SHP77 (cell line): Measurements from ENCODE around the gene SPINK6.

Experiments
- DNase-seq, 2 experiments: peaks; one replicate each; lab custom pipeline; 2025; lab: John Stamatoyannopoulos, UW

SPINK6 gene, protein sequence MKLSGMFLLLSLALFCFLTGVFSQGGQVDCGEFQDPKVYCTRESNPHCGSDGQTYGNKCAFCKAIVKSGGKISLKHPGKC

GRCh38 chr5:148202531-148203203 lies at the start of gene SPINK6:
Gene SPINK6 (plus strand): TSS chr5:148203042. CDS start chr5:148203097, 55 bp downstream.
- DNase-seq, result no peak

DNA sequence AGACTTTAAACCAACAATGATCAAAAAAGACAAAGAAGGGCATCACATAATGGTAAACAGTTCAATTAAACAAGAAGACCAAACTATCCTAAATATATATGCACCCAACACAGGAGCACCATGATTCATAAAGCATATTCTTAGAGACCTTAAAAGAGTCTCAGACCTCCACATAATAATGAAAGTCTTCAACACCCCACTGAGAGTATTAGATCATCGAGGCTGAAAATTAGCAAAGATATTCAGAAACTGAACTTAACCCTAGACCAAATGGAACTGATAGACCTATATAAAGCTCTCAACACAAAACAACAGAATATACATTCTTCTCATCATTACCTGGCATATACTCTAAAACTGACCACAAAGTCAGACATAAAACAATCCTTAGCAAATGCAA lies 46.2 kb upstream of the SPINK6 start:
- DNase-seq, result no peak

GRCh38 chr5:148162038-148162437 lies 40.8 kb upstream of the SPINK6 start:
- no peak for DNase-seq

GRCh38 chr5:148163345-148163744 lies 39.5 kb upstream of the SPINK6 start:
- DNase-seq, result no peak

- no peak for DNase-seq
Observed at GRCh38 chr5:148166550-148167283, 36.1 kb upstream of the SPINK6 start.

- no peak for DNase-seq
Observed at GRCh38 chr5:148168246-148168645, 34.6 kb upstream of the SPINK6 start, which contains the start of gene SPINK14. Gene SPINK14 (plus strand): TSS chr5:148168546. CDS start chr5:148169733, 1,187 bp downstream.

- no peak for DNase-seq
Observed at GRCh38 chr5:148172377-148172776, 30.5 kb upstream of the SPINK6 start.

GRCh38 chr5:148176480-148176879 lies 26.4 kb upstream of the SPINK6 start:
- no peak for DNase-seq

DNA sequence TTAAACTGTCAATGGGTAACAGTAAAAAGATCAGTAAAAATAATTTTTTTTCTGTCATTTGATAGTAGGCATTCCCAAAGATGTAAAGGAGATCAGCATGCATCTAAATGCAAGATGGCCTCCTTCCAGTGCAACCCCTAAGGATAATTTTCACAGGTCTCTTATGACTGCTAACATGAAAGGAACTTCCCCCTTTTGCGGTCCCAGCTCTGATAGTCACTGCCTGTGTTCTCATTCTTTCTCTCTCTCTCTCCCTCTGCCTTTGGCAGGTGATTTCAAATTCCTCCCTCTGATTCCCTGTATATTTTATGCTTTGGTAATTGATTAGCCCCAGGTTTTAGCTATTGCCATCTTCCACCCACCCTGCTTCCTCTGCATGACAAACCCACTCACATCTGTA lies 25.6 kb upstream of the SPINK6 start:
- DNase-seq, result no peak

- peak; percentile 22 to 50 for DNase-seq
Observed at GRCh38 chr5:148179234-148179824, 23.5 kb upstream of the SPINK6 start.

DNA sequence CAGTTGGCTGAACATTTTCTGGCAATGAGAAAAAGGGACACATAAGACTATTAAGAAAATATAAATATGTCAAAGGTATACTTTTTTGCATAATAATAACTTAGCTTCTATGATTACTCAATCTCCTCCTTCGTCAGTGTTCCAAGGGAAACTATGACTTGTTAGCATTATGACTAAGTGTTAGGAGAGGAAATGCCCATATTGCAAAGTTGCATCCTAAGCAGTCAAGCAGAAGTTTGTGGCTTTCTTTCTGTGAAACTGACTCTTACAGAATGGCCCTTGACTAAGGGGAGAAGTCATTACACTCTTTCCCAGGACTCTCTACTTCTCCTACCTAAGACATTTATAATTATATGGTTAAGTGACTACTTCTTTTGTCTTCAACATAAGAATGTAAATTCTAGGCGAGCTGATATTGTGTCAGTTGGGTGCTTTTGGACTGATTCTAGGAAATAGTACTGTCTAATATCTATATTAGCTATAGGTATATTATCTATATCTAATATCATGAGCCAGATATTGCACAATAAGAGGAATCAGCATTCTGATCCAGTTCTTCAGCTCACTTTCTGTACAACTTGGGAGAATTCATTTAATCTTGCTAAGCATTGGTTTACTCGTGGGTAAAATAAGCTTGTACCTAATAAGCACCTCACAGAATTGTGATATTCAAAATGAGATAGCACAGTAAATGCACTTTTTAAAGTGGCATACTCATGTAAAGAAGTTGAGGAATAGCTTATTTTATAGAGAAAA lies 16.4 kb upstream of the SPINK6 start:
- DNase-seq, result no peak

GRCh38 chr5:148191010-148191409 lies 11.8 kb upstream of the SPINK6 start:
- DNase-seq, result no peak

- no peak for DNase-seq
Observed at GRCh38 chr5:148193202-148193601, 9.6 kb upstream of the SPINK6 start.

DNA sequence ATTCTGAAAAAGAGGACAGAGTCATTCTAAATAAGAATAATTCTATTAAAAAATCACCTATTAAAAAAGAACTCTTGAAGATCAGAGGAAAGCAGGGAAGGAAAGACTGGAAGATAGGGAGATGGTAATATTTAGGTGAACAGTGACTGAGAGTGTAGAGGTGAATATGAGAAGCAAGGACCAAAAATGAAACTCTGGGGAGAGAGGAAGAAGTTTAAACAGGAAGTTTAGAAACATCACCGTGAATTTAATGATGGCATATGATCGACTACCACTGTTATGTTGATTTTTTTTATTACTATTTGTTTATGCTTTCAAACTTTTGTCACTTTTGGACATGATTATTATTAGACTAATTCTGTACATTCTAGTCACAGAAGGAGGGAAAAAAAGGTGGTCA lies 1.7 kb upstream of the SPINK6 start:
- no peak for DNase-seq

DNA sequence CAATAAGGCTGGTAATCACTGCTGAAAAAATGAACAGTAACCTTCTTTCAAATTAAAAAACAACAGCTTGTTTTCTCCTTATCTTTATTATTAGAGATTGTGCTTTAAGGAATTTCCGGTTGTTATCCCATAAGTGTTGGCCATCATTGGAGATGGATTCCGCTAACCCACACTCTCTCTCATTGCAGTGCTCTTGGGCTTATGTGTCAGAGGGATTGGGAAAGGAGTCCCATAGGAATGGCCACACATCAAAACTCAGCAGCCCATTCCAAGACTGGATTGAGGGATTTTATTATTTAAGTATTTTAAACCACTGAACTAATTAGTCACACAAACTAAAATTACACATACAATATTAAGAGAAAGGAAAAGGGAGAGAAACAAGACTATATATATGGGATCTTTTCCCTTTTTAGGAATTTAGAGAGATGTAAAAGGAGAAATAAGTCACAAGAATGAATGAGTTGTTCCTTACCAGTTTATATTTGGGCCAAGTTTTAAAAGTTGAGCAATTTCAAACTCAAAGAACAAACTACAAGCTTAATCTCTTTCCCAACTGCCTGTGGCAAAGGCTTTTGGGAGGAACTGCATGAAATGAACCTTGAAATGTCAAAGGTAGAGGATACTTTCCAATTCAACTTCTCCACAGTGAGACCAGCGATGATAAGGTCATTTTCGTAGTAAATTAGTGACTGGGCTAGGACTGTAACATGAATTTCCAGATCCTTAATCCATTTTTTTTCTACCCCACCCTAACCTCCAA lies 2.4 kb downstream of the SPINK6 start:
- DNase-seq, result no peak

DNA sequence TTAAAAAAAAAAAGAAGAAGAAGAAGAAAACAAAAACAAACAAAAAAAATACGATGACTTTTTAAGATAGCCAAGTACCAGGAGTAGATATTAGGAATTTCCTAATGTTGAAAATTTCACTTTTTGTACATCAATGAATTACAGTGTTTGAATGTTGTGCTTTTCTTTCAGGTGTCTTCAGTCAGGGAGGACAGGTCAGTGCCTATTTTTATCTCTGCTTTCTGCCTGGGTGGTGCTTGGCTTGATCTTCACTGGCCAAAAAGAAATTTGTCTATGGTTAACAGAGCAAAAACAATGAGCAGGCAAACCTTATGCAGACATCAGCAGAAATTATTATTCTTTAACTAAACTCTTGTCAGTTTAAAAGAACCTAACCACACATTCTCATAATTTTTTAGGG lies 3.0 kb downstream of the SPINK6 start:
- no peak for DNase-seq

DNA sequence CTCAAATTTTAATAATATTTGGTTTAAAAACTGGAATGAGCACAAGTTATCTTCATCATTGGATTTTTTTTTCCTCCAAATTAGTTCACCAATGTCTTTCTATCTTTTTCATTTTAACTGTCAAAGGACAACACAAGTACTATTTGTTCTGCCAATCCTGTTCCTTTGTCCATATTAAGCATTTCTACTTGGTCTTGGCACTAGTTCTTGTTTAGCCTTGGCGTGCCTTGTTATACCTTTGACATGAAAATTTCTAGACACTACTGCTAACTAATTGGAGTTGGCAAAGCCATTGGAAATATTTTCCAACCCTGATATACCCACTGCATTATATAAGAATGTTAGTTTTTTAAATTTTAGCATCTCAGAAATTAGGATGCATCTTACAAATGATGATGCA lies 3.8 kb downstream of the SPINK6 start:
- no peak for DNase-seq

- no peak for DNase-seq
Observed at GRCh38 chr5:148208226-148208625, 5.4 kb downstream of the SPINK6 start.

DNA sequence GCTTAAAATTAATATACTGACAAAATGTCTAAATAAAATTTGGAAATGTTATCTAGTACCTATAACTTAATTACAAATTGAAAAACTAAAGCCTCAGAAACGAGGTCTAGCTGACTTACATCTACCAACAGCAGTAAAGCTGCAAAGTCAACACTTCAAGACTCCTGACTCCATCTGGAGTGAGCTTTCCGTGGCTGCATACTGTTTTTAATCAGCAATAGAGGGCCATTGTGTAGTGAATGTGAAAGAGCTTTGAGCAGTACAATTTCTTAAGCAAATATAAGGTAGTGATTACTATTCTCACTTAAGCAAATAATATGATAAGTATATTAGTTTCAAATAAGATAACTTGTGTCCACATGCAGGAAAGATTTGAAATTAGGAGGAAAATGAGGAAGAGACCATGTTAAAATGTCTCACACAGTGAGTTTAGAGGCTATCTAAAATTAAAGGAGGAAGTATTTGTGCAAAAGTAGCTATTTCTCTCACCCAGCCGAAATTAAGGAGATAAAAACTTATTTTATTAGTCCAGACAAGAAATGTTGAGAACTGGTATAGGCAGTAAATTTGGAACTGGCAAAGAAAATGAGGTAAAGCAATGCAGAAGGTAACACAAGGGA lies 6.4 kb downstream of the SPINK6 start:
- DNase-seq, result peak; percentile 3 to 7

DNA sequence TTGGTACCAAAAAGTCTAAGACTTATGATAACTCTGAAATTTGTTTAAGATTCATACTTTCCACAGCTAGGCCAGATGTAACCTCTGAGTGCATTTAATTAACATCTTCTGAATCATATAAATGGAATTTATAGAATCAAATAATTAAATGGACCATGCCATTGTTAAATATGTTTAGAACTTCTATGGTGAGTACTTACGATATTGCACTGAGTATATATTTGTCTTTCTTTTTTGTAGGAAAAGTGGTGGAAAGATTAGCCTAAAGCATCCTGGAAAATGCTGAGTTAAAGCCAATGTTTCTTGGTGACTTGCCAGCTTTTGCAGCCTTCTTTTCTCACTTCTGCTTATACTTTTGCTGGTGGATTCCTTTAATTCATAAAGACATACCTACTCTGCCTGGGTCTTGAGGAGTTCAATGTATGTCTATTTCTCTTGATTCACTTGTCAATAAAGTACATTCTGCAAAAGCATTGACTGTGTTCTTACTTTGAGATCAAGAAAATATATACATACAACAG lies 11.9 kb downstream of the SPINK6 start:
- no peak for DNase-seq

DNA sequence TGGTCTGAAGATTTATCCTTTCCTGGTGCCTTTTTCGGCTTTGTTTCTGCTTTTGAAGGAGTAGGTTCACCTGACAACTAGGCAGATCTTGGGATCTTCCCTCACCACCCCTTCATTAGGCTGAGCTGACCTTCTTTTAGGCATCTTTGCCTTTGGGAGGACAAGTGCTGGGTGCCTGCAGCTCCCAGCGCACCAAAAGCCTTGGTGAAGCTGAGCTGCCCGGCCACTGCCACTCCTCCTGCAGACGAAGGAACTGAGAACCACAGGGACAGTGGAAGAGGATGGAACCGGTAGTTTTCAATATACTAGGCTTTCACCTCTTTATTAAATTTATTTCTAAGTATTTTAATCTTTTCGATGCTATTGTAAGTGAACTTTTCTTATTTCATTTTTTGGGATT lies 18.7 kb downstream of the SPINK6 start:
- no peak for DNase-seq
